Peyer's patch (tissue), 4 donors: ENCODE results near the gene VPS9D1.

Experiments used
- POLR2A ChIP-seq, 2 donors: fragments of 450-650 bp; IDR thresholded peaks; one replicate each; pipeline ENCODE4 v1.5.1; 2017; ENCODE audit warnings: antibody characterized with exemption in 2 of 2, mild to moderate bottlenecking in 2 of 2, moderate library complexity in 2 of 2
- TF ChIP-seq, protein P1 (sequence below), 6 experiments: fragments of 450-650 bp in 4 of 6; fragments of 200-600 bp in 2 of 6; sonication (generic) in 1 of 6; IDR thresholded peaks; one replicate each; pipeline ENCODE4 v1.5.1; 2017 to 2019; ENCODE audit warnings: antibody characterized with exemption in 6 of 6, mild to moderate bottlenecking in 3 of 6, moderate library complexity in 1 of 6

GRCh38 chr16:89737341-89738071, 16.8 kb upstream of the VPS9D1 start:
- no peak for TF ChIP-seq POLR2A (IDR thresholded peaks at IDR 0.05)
- TF ChIP-seq, protein P1, sequence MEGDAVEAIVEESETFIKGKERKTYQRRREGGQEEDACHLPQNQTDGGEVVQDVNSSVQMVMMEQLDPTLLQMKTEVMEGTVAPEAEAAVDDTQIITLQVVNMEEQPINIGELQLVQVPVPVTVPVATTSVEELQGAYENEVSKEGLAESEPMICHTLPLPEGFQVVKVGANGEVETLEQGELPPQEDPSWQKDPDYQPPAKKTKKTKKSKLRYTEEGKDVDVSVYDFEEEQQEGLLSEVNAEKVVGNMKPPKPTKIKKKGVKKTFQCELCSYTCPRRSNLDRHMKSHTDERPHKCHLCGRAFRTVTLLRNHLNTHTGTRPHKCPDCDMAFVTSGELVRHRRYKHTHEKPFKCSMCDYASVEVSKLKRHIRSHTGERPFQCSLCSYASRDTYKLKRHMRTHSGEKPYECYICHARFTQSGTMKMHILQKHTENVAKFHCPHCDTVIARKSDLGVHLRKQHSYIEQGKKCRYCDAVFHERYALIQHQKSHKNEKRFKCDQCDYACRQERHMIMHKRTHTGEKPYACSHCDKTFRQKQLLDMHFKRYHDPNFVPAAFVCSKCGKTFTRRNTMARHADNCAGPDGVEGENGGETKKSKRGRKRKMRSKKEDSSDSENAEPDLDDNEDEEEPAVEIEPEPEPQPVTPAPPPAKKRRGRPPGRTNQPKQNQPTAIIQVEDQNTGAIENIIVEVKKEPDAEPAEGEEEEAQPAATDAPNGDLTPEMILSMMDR (IDR thresholded peaks at IDR 0.05): no peak
